CD4-positive, alpha-beta T cell treated with Interleukin-6 at 100 ng/mL for 8 hours (primary cell): ENCODE data around the gene BRPF3.
A peak's percentile ranks its signal among the peaks of the same experiment; 100 is the strongest.

ENCODE experiments used
- DNase-seq: peaks from one replicate; pipeline ENCODE4 v3.0.0-alpha.2; 2020; ENCODE audit warnings: mixed read lengths, low spot score

Gene BRPF3

DNA sequence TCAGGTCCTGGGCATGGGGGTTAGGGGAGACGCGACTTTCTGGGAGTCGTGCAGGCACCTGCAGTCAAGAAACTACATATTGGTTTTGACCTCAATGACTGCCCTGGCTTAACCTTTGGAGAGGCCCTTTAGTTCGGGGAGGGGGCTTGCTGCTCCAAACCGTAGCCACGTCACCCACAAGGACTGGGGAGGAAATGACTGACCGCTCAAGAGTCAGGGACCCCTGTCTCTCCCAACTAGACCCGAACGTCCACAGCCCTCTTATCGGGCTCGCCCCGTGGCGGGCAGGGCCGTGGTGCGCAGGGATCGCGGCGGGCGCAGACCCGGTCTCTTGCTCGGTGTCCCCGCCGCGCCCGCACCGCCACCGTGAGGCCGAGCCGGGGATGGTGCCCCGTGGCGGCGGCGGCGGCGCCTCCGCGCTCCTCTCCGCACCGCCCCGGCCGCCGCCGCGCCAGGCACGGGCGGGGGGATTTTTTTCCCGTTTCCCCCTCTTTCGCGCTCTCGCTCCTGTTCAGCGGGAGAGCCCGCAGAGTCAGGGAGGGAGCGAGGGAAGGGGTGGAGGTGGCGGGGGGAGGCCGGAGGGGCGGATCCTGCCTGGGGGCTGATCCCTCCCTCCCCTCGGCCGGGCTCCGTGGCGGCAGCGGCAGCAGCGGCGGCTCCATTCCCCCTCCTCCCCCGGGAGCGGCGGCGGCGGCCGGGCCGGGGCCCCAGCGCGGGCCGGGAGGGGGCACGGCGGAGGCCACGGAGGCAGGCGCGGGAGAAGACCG lies at the start of gene BRPF3:
BRPF3 (plus strand) TSS at position 632 of the 767 bp plus-strand sequence. CDS start 3,579 bp downstream, outside the sequence.
- peak; percentile 64 for DNase-seq

DNA sequence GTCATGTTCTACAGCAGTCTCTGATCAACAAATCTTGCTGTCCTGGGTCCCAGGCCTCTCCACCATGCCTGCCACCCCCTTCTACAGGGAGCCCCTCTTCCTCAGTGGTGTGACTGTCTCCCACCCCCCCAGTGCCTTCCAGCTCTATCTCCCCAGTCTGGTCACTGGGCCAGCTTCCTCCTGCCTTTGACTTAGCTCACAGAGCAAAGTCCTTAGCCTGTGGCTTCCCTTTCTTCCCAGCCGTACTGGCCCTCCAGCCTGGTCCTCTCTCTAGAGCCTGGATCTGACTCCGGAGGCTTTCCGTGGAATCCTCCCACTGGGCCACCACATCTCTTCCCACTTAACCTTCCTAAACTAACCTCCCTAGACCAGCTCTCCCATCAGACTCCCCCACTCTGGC lies 49.2 kb upstream of the BRPF3 start:
- no peak for DNase-seq

DNA sequence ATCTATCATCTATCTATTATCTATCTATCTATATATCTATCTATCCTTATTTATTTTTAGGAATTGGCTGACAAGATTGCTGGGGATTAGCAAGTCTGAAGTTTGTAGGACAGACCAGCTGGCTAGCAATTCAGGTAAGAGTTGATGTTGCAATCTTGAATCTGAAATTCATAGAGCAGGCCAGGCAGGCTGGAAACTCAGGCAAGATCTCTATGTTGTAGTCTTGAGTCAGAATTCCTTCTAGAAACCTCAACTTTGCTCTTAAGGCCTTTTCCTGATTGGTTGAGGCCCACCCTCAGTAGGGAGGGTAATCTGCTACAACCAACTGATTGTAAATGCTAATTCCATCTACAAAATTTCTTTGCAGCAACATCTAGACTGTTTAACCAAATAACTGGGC lies 47.1 kb upstream of the BRPF3 start:
- no peak for DNase-seq

GRCh38 chr6:36150283-36150682 lies 46.3 kb upstream of the BRPF3 start:
- DNase-seq, result no peak

DNA sequence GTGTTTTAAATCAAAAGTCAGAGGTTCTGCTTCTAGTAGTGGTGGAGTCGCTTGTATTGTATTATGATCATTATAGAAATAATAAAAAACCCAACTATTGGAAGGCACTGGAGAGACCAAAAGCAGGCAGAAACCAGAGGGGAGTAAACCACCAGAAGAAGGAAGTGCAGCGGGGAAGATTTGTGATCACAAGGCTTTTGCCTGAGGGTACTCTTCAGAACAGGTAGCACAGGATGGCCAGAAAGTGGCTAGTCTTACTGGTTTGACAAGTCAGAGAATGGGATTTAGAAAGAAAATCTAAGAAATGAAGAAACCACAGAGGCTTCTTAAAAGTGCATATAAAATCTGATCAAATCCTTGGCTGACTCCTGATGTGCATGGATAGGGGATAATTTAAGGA lies 42.3 kb upstream of the BRPF3 start:
- no peak for DNase-seq

- DNase-seq, result no peak
Measured at GRCh38 chr6:36155662-36156061, 40.9 kb upstream of the BRPF3 start.

- DNase-seq, result no peak
Measured at GRCh38 chr6:36160147-36160760, 36.3 kb upstream of the BRPF3 start.

DNA sequence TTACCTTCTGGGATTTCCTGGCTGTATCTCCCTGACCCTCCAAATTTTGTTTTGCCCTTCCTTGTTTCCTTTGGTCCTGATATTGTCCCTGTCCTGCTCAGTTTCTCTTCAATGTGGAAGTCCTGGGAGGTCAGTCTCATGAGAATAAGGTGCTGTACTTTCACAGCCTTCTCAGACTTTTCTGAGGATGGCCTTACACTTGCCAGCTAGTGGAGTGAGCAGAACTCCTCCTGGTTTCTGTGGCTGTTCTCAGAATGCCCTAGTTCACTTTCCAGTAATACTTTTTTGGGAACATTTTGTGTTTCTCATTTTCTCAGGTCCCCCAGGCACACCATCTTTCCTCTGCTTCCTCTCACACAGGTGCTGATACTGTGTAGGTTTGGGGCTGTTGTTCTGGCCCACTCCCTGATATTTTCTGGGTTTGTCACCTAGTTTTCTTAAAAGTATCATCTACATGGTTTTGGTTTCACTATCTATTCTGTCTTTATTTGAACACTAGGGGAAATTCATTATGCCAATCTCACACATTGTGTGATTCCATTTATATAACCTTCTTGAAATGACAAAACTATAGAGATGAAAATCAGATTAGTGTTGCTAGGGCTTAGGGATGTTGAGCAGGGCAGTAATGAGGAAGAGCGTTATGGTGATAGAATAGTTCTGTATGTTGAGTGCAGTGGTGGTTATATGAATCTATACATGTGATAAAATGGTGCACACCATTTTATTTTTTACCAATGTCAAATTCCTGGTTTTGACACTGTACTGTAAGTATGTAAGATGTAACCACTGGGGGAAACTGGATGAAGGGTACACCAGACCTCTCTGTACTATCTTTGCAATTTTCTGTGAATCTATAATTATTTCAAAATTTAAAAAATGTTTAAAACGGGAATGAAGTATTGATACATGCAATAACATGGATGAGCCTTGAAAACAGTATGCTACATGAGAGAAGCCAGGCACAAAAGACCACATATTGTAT lies 27.2 kb upstream of the BRPF3 start:
- DNase-seq, result no peak

DNA sequence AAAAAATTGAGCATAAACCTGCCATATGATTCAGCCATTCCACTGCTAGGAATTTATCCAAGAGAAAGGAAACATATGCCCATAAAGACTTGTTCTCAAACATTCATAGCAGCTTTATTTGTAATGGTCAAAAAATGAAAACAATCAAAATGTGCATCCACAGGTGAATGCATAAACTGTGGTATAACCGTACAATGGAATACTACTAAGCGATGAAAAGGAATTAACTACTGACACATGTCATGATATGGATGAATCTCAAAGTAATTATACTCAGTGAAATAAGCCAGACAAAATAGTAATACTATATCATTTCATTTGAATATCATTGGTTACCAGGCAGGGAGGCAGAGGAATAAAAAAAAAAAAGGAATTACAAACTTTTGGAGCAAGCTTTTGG lies 25.8 kb upstream of the BRPF3 start:
- DNase-seq, result no peak

- no peak for DNase-seq
Measured at GRCh38 chr6:36171573-36171972, 25.0 kb upstream of the BRPF3 start.

- no peak for DNase-seq
Measured at GRCh38 chr6:36177166-36177565, 19.4 kb upstream of the BRPF3 start.

- no peak for DNase-seq
Measured at GRCh38 chr6:36178544-36178943, 18.0 kb upstream of the BRPF3 start.

DNA sequence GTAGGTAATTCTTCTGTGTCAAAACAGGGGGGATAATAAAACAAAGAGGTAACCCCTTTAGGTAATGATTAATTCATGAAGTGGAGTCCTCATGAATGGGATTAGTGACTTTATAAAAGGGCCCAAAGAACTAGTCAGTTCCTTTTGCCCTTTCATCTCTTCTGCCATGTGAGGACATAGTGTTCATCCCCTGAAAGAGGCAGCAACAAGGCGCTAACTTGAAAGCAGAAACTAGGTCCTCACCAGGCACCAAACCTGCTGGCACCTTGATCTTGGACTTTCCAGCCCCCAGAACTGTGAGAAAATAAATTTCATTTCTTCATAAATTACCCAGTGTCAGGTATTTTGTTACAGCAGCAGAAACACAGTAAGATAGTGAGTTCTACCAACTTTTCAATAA lies 16.4 kb upstream of the BRPF3 start:
- DNase-seq, result no peak

DNA sequence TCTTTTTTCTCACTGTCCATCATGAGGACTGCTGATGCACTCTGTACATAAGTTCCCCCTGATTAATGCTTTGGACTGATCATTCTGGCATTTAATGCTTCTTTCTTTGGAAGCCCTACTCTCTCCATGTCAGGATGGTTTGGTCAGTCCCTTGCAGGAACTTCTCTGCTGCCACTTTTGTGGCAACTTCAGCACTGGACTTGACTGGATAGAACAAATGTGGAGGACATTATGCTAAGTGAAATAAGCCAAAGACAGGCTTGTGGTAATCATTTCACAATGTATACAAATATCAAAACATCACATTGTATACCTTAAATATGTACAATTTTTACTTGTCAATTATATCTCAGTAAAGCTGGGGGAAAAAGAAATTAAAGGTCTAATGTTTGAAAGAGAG lies 12.2 kb upstream of the BRPF3 start:
- DNase-seq, result no peak

GRCh38 chr6:36186199-36186598 lies 10.3 kb upstream of the BRPF3 start:
- DNase-seq, result no peak

GRCh38 chr6:36187446-36187845 lies 9.1 kb upstream of the BRPF3 start:
- no peak for DNase-seq

GRCh38 chr6:36195471-36196112 lies 952 bp upstream of the BRPF3 start:
- DNase-seq, result peak; percentile 35

DNA sequence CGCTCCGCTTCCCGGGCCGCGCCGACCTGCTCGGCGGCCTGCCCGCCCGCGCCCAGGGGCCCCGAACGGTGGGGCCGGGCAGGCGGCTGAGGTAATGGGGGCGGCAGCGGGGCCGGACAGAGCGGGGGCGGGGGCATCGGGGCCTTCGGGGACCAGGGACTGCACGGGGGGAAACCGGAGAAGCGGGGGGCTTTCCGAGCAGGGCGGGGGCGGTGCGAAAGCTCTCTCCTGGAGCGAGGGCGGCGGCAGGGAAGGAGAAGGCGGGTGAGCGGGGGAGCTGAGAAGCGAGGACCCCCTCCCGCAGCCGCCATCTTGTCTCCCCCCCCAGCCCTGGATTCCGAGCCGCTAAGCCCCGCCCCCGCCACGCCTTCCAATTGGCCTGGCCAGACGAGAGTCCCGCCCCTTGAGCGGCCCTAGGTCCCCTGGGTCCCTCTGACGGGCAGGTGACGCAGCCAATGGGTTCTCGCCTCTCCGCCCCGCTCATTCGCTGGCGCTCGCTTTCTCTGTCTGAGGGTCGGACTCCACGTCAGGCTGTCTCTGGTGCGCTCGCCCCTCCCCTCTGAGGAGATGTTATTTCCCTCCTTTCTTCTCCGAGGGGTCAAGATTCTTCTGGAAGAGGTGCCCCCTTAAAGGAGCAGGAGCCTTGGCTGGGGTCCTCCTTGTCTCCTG lies 470 bp downstream of the BRPF3 start:
- peak; percentile 99 for DNase-seq

DNA sequence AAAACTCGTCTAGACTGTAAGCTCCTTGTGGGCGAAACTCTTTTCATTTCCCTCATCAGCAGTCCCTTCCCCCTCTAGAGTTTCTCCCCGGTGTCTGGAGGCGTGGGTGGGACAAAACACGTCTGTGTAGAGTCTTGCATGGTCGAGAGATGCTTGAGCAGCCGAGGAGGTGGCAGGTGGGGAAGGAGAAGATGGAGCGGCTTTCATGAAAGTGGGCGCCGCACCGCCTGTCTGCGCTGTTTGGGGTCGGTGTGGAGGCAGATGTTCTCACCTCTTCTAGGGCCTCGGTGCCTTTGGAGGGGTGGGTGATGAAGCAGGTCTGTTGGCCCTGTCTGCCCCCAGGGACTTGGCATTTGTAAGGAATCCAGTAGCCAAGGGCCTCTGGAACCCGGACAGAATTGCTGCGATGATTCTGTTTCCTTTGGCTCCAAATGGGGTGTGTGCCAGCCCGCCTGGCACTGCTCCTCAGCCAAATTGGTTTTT lies 1.2 kb downstream of the BRPF3 start:
- no peak for DNase-seq

- no peak for DNase-seq
Measured at GRCh38 chr6:36198986-36199385, 2.4 kb downstream of the BRPF3 start.

GRCh38 chr6:36200154-36200891 lies 3.8 kb downstream of the BRPF3 start:
- no peak for DNase-seq
